CD4-positive, CD25-positive, alpha-beta regulatory T cell (primary cell): ENCODE results near the gene POMGNT2. TPM values are rescaled to one million over a fixed set of nuclear protein-coding genes. Genes with fewer than 3 reads are reported as not detected.

Source experiments
- ATAC-seq, 2 donors: fragments of 150-1000 bp; cut with Tn5 transposase; one replicate each; pipeline ENCODE4 v1.10.0; 2021; ENCODE audit warnings: low read depth in 2 of 2, moderate number of reproducible peaks in 2 of 2, moderate library complexity in 1 of 2
- DNase-seq, 3 donors: peaks; one replicate each; pipeline versions ENCODE4 v3.0.0 to v3.0.0-alpha.2; 2012 to 2022; ENCODE audit warnings: mixed read lengths in 1 of 3
- H3K27ac ChIP-seq: one replicate; pipeline ENCODE4 v1.7.0; 2013; ENCODE audit warnings: mild to moderate bottlenecking, low read length; ENCODE audit not compliant: insufficient read depth, poor library complexity, severe bottlenecking
- H3K27me3 ChIP-seq: one replicate; pipeline ENCODE4 v1.7.0; 2013; ENCODE audit warnings: low read length; ENCODE audit not compliant: control insufficient read depth, insufficient read depth
- H3K36me3 ChIP-seq: one replicate; pipeline ENCODE4 v1.7.0; 2013; ENCODE audit warnings: mild to moderate bottlenecking, low read length, moderate library complexity; ENCODE audit not compliant: control insufficient read depth, insufficient read depth
- H3K4me1 ChIP-seq: 2 replicates; pipeline ENCODE4 v1.7.0; 2013; ENCODE audit warnings: mild to moderate bottlenecking, low read length; ENCODE audit not compliant: insufficient read depth, control insufficient read depth, poor library complexity, severe bottlenecking
- H3K4me3 ChIP-seq: one replicate; pipeline ENCODE4 v1.7.0; 2013; ENCODE audit warnings: low read depth, mild to moderate bottlenecking, low read length, moderate library complexity
- H3K9me3 ChIP-seq, 2 experiments: 1 replicate in 1 of 2; 2 replicates in 1 of 2; pipeline ENCODE4 v1.7.0; 2013; ENCODE audit warnings: low read length in 2 of 2, mild to moderate bottlenecking in 1 of 2, moderate library complexity in 1 of 2; ENCODE audit not compliant: control insufficient read depth in 2 of 2
- H3K27ac Mint-ChIP-seq, 3 donors: one replicate each; pipeline ENCODE4 v1.8.0; 2020 to 2022; ENCODE audit warnings: mild to moderate bottlenecking in 3 of 3, mixed read lengths in 3 of 3, moderate library complexity in 2 of 3
- H3K27me3 Mint-ChIP-seq: one replicate; pipeline ENCODE4 v1.8.0; 2022; ENCODE audit warnings: mild to moderate bottlenecking, mixed read lengths
- H3K36me3 Mint-ChIP-seq: one replicate; pipeline ENCODE4 v1.8.0; 2020; ENCODE audit warnings: mixed read lengths
- H3K4me1 Mint-ChIP-seq, 4 donors: one replicate each; pipeline ENCODE4 v1.8.0; 2020 to 2022; ENCODE audit warnings: mixed read lengths in 4 of 4, mild to moderate bottlenecking in 1 of 4
- H3K4me3 Mint-ChIP-seq, 4 donors: one replicate each; pipeline ENCODE4 v1.8.0; 2020 to 2022; ENCODE audit warnings: mild to moderate bottlenecking in 4 of 4, mixed read lengths in 4 of 4, moderate library complexity in 3 of 4
- H3K9me3 Mint-ChIP-seq, 7 donors: one replicate each; pipeline ENCODE4 v1.8.0; 2020 to 2022; ENCODE audit warnings: mixed read lengths in 7 of 7, mild to moderate bottlenecking in 3 of 7, moderate library complexity in 2 of 7
- polyA plus RNA-seq, 4 donors: library from polyadenylated mRNA; unstranded; fragments of 300-500 nt; fragmentation: Illumina TruSeq; gene quantifications; one replicate each; pipeline ENCODE4 v1.2.3, GENCODE V29; 2021
- total RNA-seq: library from RNA; stranded (reverse); gene quantifications from one replicate; pipeline ENCODE4 v1.2.3, GENCODE V29; 2022

The POMGNT2 gene
- total and polyA plus RNA-seq, 5 donors from 2014 or later, result 1.7 to 6.3 (median 2.9) TPM

GRCh38 chr3:43091481-43091880 is 14.4 kb downstream of the POMGNT2 start:
- Mint-ChIP-seq H3K27ac (no peak overlapping the region), H3K36me3 (peaks cover 11% of the 10 kb centered on the region), H3K4me1 (peaks cover 0 to 12% (median 6%) of the 10 kb centered on the region in 4 donors), H3K27me3 (peaks cover 9% of the 10 kb centered on the region), H3K9me3 (no peaks in the 10 kb centered on the region), H3K4me3 (no peak overlapping the region)
- ATAC-seq (no peak), DNase-seq (no peak)
- Histone ChIP-seq H3K27ac (no peak overlapping the region), H3K27me3 (no peaks in the 10 kb centered on the region), H3K9me3 (no peaks in the 10 kb centered on the region), H3K36me3 (no peaks in the 10 kb centered on the region), H3K4me1 (no peaks in the 10 kb centered on the region), H3K4me3 (no peak overlapping the region)

- Histone ChIP-seq H3K36me3 (no peaks in the 10 kb centered on the region), H3K27me3 (no peaks in the 10 kb centered on the region), H3K27ac (no peak overlapping the region), H3K4me1 (no peaks in the 10 kb centered on the region), H3K4me3 (no peak overlapping the region), H3K9me3 (no peaks in the 10 kb centered on the region)
- no peak overlapping the region for H3K4me3 Mint-ChIP-seq
- no peak for ATAC-seq
- DNase-seq, result no peak
- peak overlapping the region in 1 of 3 donors; percentile 23 for H3K27ac Mint-ChIP-seq
- H3K27me3 Mint-ChIP-seq, result peaks cover 4% of the 10 kb centered on the region
- peaks cover 0 to 9% (median 4%) of the 10 kb centered on the region in 4 donors for H3K4me1 Mint-ChIP-seq
- no peaks in the 10 kb centered on the region for H3K9me3 Mint-ChIP-seq
- peaks cover 6% of the 10 kb centered on the region for H3K36me3 Mint-ChIP-seq
Observed at GRCh38 chr3:43090238-43090637, 15.6 kb downstream of the POMGNT2 start.

- peaks cover 4% of the 10 kb centered on the region for H3K27me3 Mint-ChIP-seq
Observed at GRCh38 chr3:43089081-43089480, 16.8 kb downstream of the POMGNT2 start.

GRCh38 chr3:43087249-43087776 is 18.6 kb downstream of the POMGNT2 start:
- H3K36me3 ChIP-seq, result peaks cover 2% of the 10 kb centered on the region
- Mint-ChIP-seq H3K4me3 (no peak overlapping the region), H3K4me1 (peaks cover 0 to 6% (median 0%) of the 10 kb centered on the region in 4 donors), H3K27ac (no peak overlapping the region), H3K27me3 (peaks cover 4% of the 10 kb centered on the region), H3K36me3 (peaks cover 28% of the 10 kb centered on the region), H3K9me3 (peaks cover 0 to 19% (median 0%) of the 10 kb centered on the region in 7 donors)
- H3K4me3 ChIP-seq, result no peak overlapping the region
- ATAC-seq (no peak), DNase-seq (no peak)
- H3K4me1 ChIP-seq, result no peaks in the 10 kb centered on the region
- peaks cover 3 to 6% of the 10 kb centered on the region in 2 experiments for H3K9me3 ChIP-seq
- H3K27me3 ChIP-seq, result no peaks in the 10 kb centered on the region
- H3K27ac ChIP-seq, result no peak overlapping the region

More at GRCh38 chr3:43089081-43089480, 16.8 kb downstream of the POMGNT2 start:
- Mint-ChIP-seq H3K9me3 (peaks cover 0 to under 1% (median 0%) of the 10 kb centered on the region in 7 donors), H3K27ac (peak overlapping the region in 1 of 3 donors; percentile 9), H3K36me3 (peaks cover 10% of the 10 kb centered on the region), H3K4me3 (no peak overlapping the region), H3K4me1 (peaks cover 0 to 9% (median 3%) of the 10 kb centered on the region in 4 donors)
- ATAC-seq (no peak), DNase-seq (no peak)
- Histone ChIP-seq H3K27ac (no peak overlapping the region), H3K36me3 (no peaks in the 10 kb centered on the region), H3K4me1 (no peaks in the 10 kb centered on the region), H3K4me3 (no peak overlapping the region), H3K9me3 (no peaks in the 10 kb centered on the region), H3K27me3 (no peaks in the 10 kb centered on the region)

GRCh38 chr3:43086460-43087165 is 19.3 kb downstream of the POMGNT2 start:
- Mint-ChIP-seq H3K4me1 (peaks cover 0 to 6% (median 0%) of the 10 kb centered on the region in 4 donors), H3K36me3 (peaks cover 30% of the 10 kb centered on the region), H3K9me3 (peaks cover 0 to 21% (median 0%) of the 10 kb centered on the region in 7 donors), H3K4me3 (no peak overlapping the region), H3K27me3 (peaks cover 4% of the 10 kb centered on the region), H3K27ac (no peak overlapping the region)
- Histone ChIP-seq H3K4me3 (no peak overlapping the region), H3K27ac (no peak overlapping the region), H3K9me3 (peaks cover 3 to 13% of the 10 kb centered on the region in 2 experiments), H3K27me3 (no peaks in the 10 kb centered on the region), H3K4me1 (no peaks in the 10 kb centered on the region), H3K36me3 (peaks cover 8% of the 10 kb centered on the region)
- DNase-seq, result no peak
- ATAC-seq, result no peak

- Histone ChIP-seq H3K4me3 (no peak overlapping the region), H3K27me3 (no peaks in the 10 kb centered on the region), H3K27ac (no peak overlapping the region), H3K4me1 (no peaks in the 10 kb centered on the region), H3K36me3 (peaks cover 12% of the 10 kb centered on the region), H3K9me3 (peaks cover 3 to 17% of the 10 kb centered on the region in 2 experiments)
- Mint-ChIP-seq H3K27me3 (peaks cover under 1% of the 10 kb centered on the region), H3K9me3 (peaks cover 0 to 21% (median 2%) of the 10 kb centered on the region in 7 donors), H3K4me1 (peaks cover 0 to 2% (median 0%) of the 10 kb centered on the region in 4 donors), H3K27ac (no peak overlapping the region), H3K36me3 (peaks cover 56% of the 10 kb centered on the region), H3K4me3 (no peak overlapping the region)
- ATAC-seq (no peak), DNase-seq (no peak)
Observed at GRCh38 chr3:43082457-43082856, 23.4 kb downstream of the POMGNT2 start.

GRCh38 chr3:43081796-43082195 is 24.1 kb downstream of the POMGNT2 start:
- peaks cover 12% of the 10 kb centered on the region for H3K36me3 ChIP-seq
- ATAC-seq, result no peak
- no peak overlapping the region for H3K27ac ChIP-seq
- no peak overlapping the region for H3K27ac Mint-ChIP-seq
- H3K27me3 Mint-ChIP-seq, result no peaks in the 10 kb centered on the region
- H3K4me1 ChIP-seq, result no peaks in the 10 kb centered on the region
- H3K4me3 ChIP-seq, result no peak overlapping the region
- H3K4me3 Mint-ChIP-seq, result no peak overlapping the region
- peaks cover 61% of the 10 kb centered on the region for H3K36me3 Mint-ChIP-seq
- peaks cover 3 to 17% of the 10 kb centered on the region in 2 experiments for H3K9me3 ChIP-seq
- H3K27me3 ChIP-seq, result no peaks in the 10 kb centered on the region
- H3K4me1 Mint-ChIP-seq, result peaks cover 0 to 1% (median 0%) of the 10 kb centered on the region in 4 donors
- H3K9me3 Mint-ChIP-seq, result peaks cover 0 to 21% (median 2%) of the 10 kb centered on the region in 7 donors
- no peak for DNase-seq
